ENCODE data around the gene CLNK. TPM values are rescaled to one million over a fixed set of nuclear protein-coding genes. Genes with fewer than 3 reads are reported as not detected.

The CLNK gene
- total RNA-seq, 1 donor from 2014 or later: not detected

DNA sequence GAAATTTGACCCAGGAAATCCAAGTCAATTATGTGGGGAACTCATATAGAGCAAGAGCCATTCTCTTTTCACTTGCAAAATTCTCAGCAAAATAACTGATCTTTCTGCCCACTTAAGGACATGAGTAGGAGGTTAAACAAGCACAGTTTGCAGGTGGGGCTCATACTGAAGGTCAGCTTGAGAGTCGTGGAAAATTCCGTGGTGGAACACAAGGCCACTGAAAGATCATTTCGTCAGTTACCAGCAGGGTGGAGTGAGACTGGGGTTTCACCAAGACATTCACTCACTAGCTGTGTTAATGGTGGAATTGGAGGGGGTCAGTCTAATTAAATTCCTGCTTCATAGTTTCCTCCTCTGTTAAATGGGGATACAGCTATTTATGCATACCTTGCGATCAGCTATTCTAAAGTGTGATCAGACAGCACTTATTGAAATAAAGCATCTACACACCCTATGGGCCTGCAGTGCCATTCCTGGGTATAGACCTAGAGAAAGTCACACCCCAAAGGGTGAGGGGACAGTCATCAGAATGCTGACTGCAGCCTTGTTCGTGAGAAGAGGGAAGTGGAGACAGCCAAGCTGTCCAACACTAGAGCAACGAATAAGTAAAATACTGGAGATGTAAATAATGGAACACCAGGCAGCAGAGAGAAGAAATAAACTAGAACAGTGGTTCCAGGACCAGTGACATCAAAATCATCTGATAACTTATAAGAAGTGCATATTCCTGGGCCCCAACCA, 42.7 kb upstream of the CLNK start:
- TF ChIP-seq CTCF (IDR thresholded peaks at IDR 0.05): no peak
- no peak for TF ChIP-seq POLR2AphosphoS5 (IDR thresholded peaks at IDR 0.05; ENCODE audit: insufficient read depth in 1 of 2, low read depth in 1 of 2)
- TF ChIP-seq POLR2A (IDR thresholded peaks at IDR 0.05): no peak
- no peak overlapping the region for H3K4me3 ChIP-seq
- DNase-seq (ENCODE audit: extremely low spot score in 2 of 2): no peak
- no peaks in the 10 kb centered on the region for H3K4me1 ChIP-seq
- intact Hi-C loops (cut with DNase I): no loop called here
- no peaks in the 10 kb centered on the region for H3K9me3 ChIP-seq
- no peaks in the 10 kb centered on the region for H3K36me3 ChIP-seq
- no peaks in the 10 kb centered on the region for H3K27me3 ChIP-seq
- H3K27ac ChIP-seq: no peak overlapping the region

GRCh38 chr4:10722957-10723356, 38.4 kb upstream of the CLNK start:
- Histone ChIP-seq H3K36me3 (no peaks in the 10 kb centered on the region), H3K9me3 (no peaks in the 10 kb centered on the region), H3K4me1 (no peaks in the 10 kb centered on the region), H3K27me3 (no peaks in the 10 kb centered on the region), H3K27ac (no peak overlapping the region), H3K4me3 (no peak overlapping the region)
- TF ChIP-seq CTCF (IDR thresholded peaks at IDR 0.05): no peak
- TF ChIP-seq POLR2A (IDR thresholded peaks at IDR 0.05): no peak
- no peak for TF ChIP-seq POLR2AphosphoS5 (IDR thresholded peaks at IDR 0.05; ENCODE audit: insufficient read depth in 1 of 2, low read depth in 1 of 2)
- no peak for DNase-seq (ENCODE audit: extremely low spot score in 2 of 2)
- intact Hi-C loops (cut with DNase I): loop anchor here (5.0 kb wide), 1 partner anchor 1846 kb away; no protein-coding TSS in a partner anchor

DNA sequence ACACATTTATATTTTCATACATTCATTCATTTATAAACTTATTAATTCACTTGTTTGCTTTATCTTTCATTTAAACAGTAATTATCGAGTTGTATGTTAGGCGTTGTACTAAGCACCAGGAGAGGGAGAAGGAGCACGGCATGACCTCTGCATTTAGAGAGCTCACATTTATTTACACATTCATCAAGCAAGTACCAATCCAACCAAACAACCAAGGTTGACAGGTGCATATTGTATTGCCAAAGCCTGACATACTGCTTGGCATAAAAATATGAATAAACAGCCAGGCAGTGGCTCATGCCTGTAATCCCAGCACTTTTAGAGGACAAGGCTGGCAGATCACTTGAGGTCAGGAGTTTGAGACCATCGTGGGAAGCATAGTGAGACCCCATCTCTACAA, 37.0 kb upstream of the CLNK start:
- intact Hi-C loops (cut with DNase I): loop anchor here (5.0 kb wide), 1 partner anchor 1844 kb away; no protein-coding TSS in a partner anchor
- no peak for DNase-seq (ENCODE audit: extremely low spot score in 2 of 2)

DNA sequence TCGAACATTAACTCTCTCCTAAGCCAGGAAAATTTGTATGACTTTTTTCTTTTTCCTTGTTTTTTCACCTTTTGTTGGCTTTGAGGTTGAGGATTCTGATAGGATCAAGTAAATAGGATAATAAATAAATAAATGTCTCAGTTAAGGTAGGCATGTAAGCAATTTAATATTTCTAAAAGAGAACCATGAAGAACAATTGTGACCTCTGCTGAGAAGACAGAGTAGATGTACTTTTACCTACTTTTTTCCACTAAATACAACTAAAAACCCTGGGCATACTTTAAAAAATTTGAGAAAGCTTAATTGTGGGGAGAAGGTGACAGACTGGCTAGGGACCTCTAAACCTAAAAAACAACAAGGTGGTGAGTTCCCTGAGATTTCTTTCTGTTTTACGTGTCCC, 31.6 kb upstream of the CLNK start:
- DNase-seq (ENCODE audit: extremely low spot score in 2 of 2): no peak
- no peak overlapping the region for H3K4me3 ChIP-seq
- no peaks in the 10 kb centered on the region for H3K36me3 ChIP-seq
- no peak for TF ChIP-seq POLR2AphosphoS5 (IDR thresholded peaks at IDR 0.05; ENCODE audit: insufficient read depth in 1 of 2, low read depth in 1 of 2)
- TF ChIP-seq POLR2A (IDR thresholded peaks at IDR 0.05): no peak
- no peak for TF ChIP-seq CTCF (IDR thresholded peaks at IDR 0.05)
- H3K9me3 ChIP-seq: no peaks in the 10 kb centered on the region
- no peak overlapping the region for H3K27ac ChIP-seq
- intact Hi-C loops (cut with DNase I): no loop called here
- no peaks in the 10 kb centered on the region for H3K4me1 ChIP-seq
- H3K27me3 ChIP-seq: no peaks in the 10 kb centered on the region

More for the DNA sequence above, 37.0 kb upstream of the CLNK start:
- Histone ChIP-seq H3K36me3 (no peaks in the 10 kb centered on the region), H3K4me1 (no peaks in the 10 kb centered on the region), H3K4me3 (no peak overlapping the region), H3K27ac (no peak overlapping the region), H3K9me3 (no peaks in the 10 kb centered on the region), H3K27me3 (no peaks in the 10 kb centered on the region)
- TF ChIP-seq CTCF (IDR thresholded peaks at IDR 0.05): no peak
- no peak for TF ChIP-seq POLR2AphosphoS5 (IDR thresholded peaks at IDR 0.05; ENCODE audit: insufficient read depth in 1 of 2, low read depth in 1 of 2)
- no peak for TF ChIP-seq POLR2A (IDR thresholded peaks at IDR 0.05)

DNA sequence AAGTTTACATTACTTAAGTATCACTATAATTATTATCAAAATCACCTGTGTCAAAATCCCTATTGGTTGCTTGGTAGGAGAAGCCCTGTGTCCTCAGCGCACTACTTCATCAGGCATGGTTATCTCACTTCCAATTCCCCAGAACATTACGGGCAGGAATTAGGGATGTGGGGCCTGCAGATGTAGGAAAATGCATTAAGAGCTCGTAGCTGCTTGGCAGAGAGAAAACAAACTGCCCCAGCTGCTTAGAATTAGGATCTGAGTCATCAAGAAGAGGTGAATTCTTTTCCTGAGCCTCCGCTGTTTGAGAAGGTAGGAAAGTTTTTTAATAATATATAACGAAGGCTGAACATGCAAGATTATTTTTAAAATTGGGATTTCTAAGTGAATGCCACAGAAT, 31.1 kb upstream of the CLNK start:
- Histone ChIP-seq H3K27me3 (no peaks in the 10 kb centered on the region), H3K36me3 (no peaks in the 10 kb centered on the region), H3K4me3 (no peak overlapping the region), H3K4me1 (no peaks in the 10 kb centered on the region), H3K27ac (no peak overlapping the region), H3K9me3 (no peaks in the 10 kb centered on the region)
- intact Hi-C loops (cut with DNase I): no loop called here
- TF ChIP-seq POLR2A (IDR thresholded peaks at IDR 0.05): no peak
- no peak for TF ChIP-seq CTCF (IDR thresholded peaks at IDR 0.05)
- no peak for TF ChIP-seq POLR2AphosphoS5 (IDR thresholded peaks at IDR 0.05; ENCODE audit: insufficient read depth in 1 of 2, low read depth in 1 of 2)
- no peak for DNase-seq (ENCODE audit: extremely low spot score in 2 of 2)
